Gastroesophageal sphincter (tissue), 3 donors: ENCODE measurements around the gene PCDH9.

Experiments used
- POLR2A ChIP-seq, 2 donors: fragments of 450-650 bp; IDR thresholded peaks; one replicate each; pipeline ENCODE4 v1.6.1; 2017; ENCODE audit warnings: antibody characterized with exemption in 2 of 2, mild to moderate bottlenecking in 2 of 2, moderate library complexity in 1 of 2
- POLR2AphosphoS5 ChIP-seq: sonication (generic); formaldehyde crosslinking; IDR thresholded peaks from one replicate; pipeline ENCODE4 v1.6.1; 2017; ENCODE audit warnings: antibody characterized with exemption
- TF ChIP-seq, protein P1 (sequence below), 4 experiments: fragments of 200-600 bp in 2 of 4; fragments of 450-650 bp in 2 of 4; sonication (generic) in 1 of 4; IDR thresholded peaks; one replicate each; pipeline ENCODE4 v1.5.1; 2017 to 2019; ENCODE audit warnings: antibody characterized with exemption in 4 of 4, mild to moderate bottlenecking in 2 of 4, moderate library complexity in 2 of 4

DNA sequence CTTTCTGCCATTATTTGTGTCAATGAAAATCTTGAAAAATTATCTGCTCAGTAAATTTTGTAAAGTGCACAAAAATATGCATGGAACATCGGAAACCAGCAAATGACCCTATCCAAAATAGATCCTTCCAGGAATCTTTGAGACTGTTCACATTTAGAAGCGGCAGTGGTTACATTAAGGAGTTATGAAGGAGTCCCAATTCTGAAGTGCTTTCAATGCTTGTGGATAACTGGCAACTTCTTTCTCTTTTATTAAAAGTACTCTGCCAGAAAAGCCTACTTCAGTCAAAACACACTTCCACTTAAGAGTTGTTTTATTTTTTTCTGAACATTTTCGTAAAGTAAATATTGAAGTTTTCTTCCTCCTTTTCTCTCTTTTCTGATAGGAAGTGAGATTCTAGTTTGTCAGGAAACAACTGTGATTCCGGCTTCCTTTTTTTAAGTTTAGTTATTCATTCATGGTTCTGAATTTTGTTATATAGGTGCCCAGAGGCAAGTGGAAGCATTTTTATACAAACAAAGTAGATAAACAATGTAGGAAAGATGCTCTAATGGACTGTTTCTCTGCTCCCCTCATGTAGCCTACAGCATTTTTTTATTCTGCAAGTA, 83.5 kb downstream of the PCDH9 start:
- TF ChIP-seq POLR2A (IDR thresholded peaks at IDR 0.05) (no peak), POLR2AphosphoS5 (no peak)
- TF ChIP-seq, protein P1, sequence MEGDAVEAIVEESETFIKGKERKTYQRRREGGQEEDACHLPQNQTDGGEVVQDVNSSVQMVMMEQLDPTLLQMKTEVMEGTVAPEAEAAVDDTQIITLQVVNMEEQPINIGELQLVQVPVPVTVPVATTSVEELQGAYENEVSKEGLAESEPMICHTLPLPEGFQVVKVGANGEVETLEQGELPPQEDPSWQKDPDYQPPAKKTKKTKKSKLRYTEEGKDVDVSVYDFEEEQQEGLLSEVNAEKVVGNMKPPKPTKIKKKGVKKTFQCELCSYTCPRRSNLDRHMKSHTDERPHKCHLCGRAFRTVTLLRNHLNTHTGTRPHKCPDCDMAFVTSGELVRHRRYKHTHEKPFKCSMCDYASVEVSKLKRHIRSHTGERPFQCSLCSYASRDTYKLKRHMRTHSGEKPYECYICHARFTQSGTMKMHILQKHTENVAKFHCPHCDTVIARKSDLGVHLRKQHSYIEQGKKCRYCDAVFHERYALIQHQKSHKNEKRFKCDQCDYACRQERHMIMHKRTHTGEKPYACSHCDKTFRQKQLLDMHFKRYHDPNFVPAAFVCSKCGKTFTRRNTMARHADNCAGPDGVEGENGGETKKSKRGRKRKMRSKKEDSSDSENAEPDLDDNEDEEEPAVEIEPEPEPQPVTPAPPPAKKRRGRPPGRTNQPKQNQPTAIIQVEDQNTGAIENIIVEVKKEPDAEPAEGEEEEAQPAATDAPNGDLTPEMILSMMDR (IDR thresholded peaks at IDR 0.05): no peak
